Endothelial cell (in vitro differentiated cells): ENCODE results near the gene LRFN4. TPM values are rescaled to one million over a fixed set of nuclear protein-coding genes. Genes with fewer than 3 reads are reported as not detected.

Source experiments
- DNase-seq: peaks from one replicate; pipeline ENCODE4 v3.0.0; 2021; ENCODE audit warnings: low spot score
- H3K27ac Mint-ChIP-seq: one replicate; pipeline ENCODE4 v1.8.0; 2021; ENCODE audit warnings: mixed read lengths, inconsistent platforms; ENCODE audit not compliant: unreplicated experiment
- H3K27me3 Mint-ChIP-seq: one replicate; pipeline ENCODE4 v1.8.0; 2021; ENCODE audit warnings: mild to moderate bottlenecking, moderate library complexity, mixed read lengths, inconsistent platforms; ENCODE audit not compliant: unreplicated experiment
- H3K36me3 Mint-ChIP-seq: one replicate; pipeline ENCODE4 v1.8.0; 2021; ENCODE audit warnings: mild to moderate bottlenecking, low read depth, mixed read lengths, inconsistent platforms; ENCODE audit not compliant: unreplicated experiment
- H3K4me1 Mint-ChIP-seq: one replicate; pipeline ENCODE4 v1.8.0; 2021; ENCODE audit warnings: mild to moderate bottlenecking, mixed read lengths, inconsistent platforms; ENCODE audit not compliant: unreplicated experiment
- H3K4me3 Mint-ChIP-seq: one replicate; pipeline ENCODE4 v1.8.0; 2021; ENCODE audit warnings: mild to moderate bottlenecking, mixed read lengths, inconsistent platforms; ENCODE audit not compliant: unreplicated experiment
- H3K9me3 Mint-ChIP-seq: one replicate; pipeline ENCODE4 v1.8.0; 2021; ENCODE audit warnings: mixed read lengths, inconsistent platforms; ENCODE audit not compliant: unreplicated experiment
- CTCF ChIP-seq: fragments of 200-600 bp; sonication (generic); IDR thresholded peaks from one replicate; pipeline ENCODE4 v1.5.0; 2021; ENCODE audit warnings: antibody characterized with exemption; ENCODE audit not compliant: unreplicated experiment
- total RNA-seq: library from RNA; stranded (reverse); fragmentation: NEBNext Ultra II Directional; extraction: Animal tissue kit (Norgen Biotek cat#: 25700); gene quantifications from one replicate; pipeline ENCODE4 v1.2.1, GENCODE V29; 2021; ENCODE audit not compliant: unreplicated experiment

The LRFN4 gene
- total RNA-seq, 1 donor from 2014 or later, result 21.4 TPM

GRCh38 chr11:66907751-66908630 lies 51.1 kb downstream of the LRFN4 start:
- H3K4me3 Mint-ChIP-seq, result no peak overlapping the region
- H3K27ac Mint-ChIP-seq, result peak overlapping the region; percentile 17
- H3K27me3 Mint-ChIP-seq, result no peaks in the 10 kb centered on the region
- H3K4me1 Mint-ChIP-seq, result peaks cover 12% of the 10 kb centered on the region
- H3K9me3 Mint-ChIP-seq, result no peaks in the 10 kb centered on the region
- no peak for DNase-seq
- TF ChIP-seq CTCF, result no peak
- H3K36me3 Mint-ChIP-seq, result no peaks in the 10 kb centered on the region

GRCh38 chr11:66909181-66909580 lies 52.3 kb downstream of the LRFN4 start:
- Mint-ChIP-seq H3K36me3 (no peaks in the 10 kb centered on the region), H3K27me3 (no peaks in the 10 kb centered on the region), H3K9me3 (no peaks in the 10 kb centered on the region), H3K27ac (no peak overlapping the region), H3K4me1 (peaks cover 12% of the 10 kb centered on the region), H3K4me3 (no peak overlapping the region)
- no peak for DNase-seq
- no peak for TF ChIP-seq CTCF

GRCh38 chr11:66910016-66910415 lies 53.2 kb downstream of the LRFN4 start:
- Mint-ChIP-seq H3K27me3 (no peaks in the 10 kb centered on the region), H3K4me1 (peaks cover 12% of the 10 kb centered on the region), H3K36me3 (no peaks in the 10 kb centered on the region), H3K9me3 (no peaks in the 10 kb centered on the region), H3K4me3 (no peak overlapping the region), H3K27ac (no peak overlapping the region)
- TF ChIP-seq CTCF, result no peak
- DNase-seq, result no peak

Other genes starting within 250 kb of the LRFN4 start
- 84.2 TPM for gene RBM14, start 240.4 kb upstream of the LRFN4 start, total RNA-seq
- 187 TPM for gene RBM4, start 218.4 kb upstream of the LRFN4 start, total RNA-seq
- 29.3 TPM for gene RBM4B, start 179.2 kb upstream of the LRFN4 start, total RNA-seq
- 17.1 TPM for gene SPTBN2, start 127.8 kb upstream of the LRFN4 start, total RNA-seq
- 25.2 TPM for gene RCE1, start 13.6 kb upstream of the LRFN4 start, total RNA-seq
- gene PC, start 101.3 kb downstream of the LRFN4 start, total RNA-seq, result 5.8 TPM
- gene C11orf86, start 118.2 kb downstream of the LRFN4 start, total RNA-seq, result not detected
- 0.82 TPM for gene SYT12, start 166.1 kb downstream of the LRFN4 start, total RNA-seq
- gene RHOD, start 199.8 kb downstream of the LRFN4 start, total RNA-seq, result 10.5 TPM